HUDEP-2 (cell line): ENCODE results near the gene SESN3.
A peak's percentile ranks its signal among the peaks of the same experiment; 100 is the strongest.
"Not testable (repeated sequence)": the region's sequence is repeated elsewhere in the genome, so short reads cannot be mapped to it uniquely, and the experiment has no call there.

Experiments
- DNase-seq, 76 experiments: peaks; one replicate each; lab custom pipeline; 2025; ENCODE audit not compliant: unreplicated experiment in 76 of 76; lab: John Stamatoyannopoulos, UW

SESN3 gene

DNA sequence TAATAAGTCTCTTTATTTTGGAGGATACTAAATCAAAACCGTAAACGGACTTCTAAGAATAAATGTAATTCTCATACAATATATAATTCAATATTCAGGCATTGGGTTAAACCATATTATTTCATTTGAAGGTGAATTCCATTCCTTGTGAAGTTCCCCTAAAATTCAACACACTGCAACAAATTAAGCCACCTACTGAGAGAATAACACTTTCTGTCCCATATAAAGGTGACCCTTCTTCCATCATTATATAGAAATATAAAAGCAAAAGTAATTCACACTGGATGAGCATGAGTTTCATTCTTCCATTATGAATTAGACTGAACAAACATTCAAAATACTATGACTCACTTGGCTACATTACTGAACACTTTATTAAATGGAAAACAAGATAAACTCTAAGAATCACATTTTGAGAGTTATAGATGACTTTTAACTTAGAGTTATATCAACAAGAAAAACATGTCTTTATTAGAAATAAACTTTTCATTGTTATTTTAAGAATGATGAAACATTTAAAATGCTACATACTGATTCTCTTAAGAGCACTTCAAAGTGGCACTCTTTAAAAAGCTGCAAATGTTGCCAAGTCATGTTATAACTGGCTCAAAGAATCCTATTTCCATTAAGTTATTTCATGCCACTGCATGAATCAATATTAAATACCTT lies 2.8 kb downstream of the SESN3 start:
- peak in 2 of 76 experiments; percentile 9 to 17 for DNase-seq

DNA sequence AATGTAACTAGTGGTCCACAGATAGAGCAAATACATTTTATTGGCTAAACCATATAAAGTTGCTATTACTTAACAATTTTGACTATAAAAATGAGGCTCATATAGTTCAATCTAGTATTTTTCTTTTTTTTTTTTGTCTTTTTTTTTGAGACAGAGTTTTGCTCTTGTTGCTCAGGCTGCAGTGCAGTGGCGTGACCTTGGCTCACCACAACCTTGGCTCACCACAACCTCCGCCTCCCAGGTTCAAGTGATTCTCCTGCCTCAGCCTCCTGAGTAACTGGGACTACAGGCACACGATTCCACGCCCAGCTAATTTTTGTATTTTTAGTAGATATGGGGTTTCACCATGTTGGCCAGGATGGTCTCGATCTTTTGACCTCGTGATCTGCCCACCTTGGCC lies 3.9 kb downstream of the SESN3 start:
- DNase-seq = not testable (repeated sequence)

DNA sequence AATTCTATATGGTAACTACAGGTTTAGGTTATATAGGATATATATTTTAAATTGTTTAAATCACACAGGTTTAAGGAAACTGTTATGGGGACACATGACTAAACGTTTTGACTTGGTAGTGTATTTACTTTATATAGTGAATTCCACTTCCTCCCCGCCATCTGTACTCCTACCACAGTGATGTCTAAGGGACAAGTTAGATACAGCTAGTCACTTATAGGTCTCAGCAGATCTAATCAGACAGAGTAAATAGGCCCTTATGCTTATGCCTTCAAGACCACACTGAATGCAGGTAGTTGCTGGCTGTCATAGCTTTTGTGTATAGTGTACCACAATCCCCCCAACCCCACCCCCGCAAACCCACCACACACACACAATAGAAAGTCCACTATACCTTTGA lies 8.2 kb downstream of the SESN3 start:
- no peak for DNase-seq

- no peak for DNase-seq
Measured at GRCh38 chr11:95219599-95219998, 11.4 kb downstream of the SESN3 start.

GRCh38 chr11:95218149-95218548 lies 12.9 kb downstream of the SESN3 start:
- no peak for DNase-seq

- DNase-seq = no peak
Measured at GRCh38 chr11:95212609-95213008, 18.4 kb downstream of the SESN3 start.

DNA sequence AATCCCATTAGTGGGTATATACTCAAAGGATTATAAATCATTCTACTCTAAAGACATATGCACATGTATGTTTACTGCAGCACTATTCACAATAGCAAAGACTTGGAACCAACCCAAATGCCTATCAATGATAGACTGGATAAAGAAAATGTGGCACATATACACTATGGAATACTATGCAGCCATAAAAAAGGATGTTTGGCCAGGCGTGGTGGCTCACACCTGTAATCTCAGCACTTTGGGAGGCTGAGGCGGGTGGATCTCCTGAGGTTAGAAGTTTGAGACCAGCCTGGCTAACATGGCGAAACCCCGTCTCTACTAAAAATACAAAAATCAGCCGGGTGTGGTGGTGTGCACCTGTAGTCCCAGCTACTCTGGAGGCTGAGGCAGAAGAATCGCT lies 21.5 kb downstream of the SESN3 start:
- not testable (repeated sequence) for DNase-seq

DNA sequence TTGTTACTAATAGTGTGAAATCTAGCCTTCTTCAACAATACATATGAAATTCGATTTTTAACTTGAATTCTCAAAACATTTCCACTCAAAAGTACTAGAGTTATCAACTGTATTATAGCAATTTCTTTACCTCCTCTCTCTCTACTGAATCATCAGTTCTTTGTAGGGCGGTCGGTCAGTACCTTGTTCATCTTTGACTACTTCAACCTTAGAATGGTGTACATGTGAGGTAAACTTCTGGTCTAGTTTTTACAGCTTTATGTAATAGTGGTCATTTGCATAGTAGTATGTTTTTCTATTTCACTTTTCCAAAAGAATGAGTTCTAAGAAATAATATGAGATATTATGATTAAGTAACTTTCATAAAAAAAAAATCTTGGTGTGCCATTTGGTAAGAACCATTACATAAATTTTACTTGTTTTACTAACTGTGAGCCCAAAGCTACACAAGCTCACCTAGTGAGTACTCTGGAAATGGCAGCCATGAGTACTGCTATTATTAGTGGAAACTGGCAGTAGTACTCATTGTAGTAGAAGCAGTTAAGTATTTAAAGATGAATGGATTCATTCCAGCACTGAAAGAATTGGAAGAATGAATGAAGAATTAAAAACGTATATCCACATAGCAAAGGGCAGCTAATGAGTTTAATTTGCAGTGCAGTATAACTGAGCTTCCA lies 30.1 kb downstream of the SESN3 start:
- DNase-seq = no peak

DNA sequence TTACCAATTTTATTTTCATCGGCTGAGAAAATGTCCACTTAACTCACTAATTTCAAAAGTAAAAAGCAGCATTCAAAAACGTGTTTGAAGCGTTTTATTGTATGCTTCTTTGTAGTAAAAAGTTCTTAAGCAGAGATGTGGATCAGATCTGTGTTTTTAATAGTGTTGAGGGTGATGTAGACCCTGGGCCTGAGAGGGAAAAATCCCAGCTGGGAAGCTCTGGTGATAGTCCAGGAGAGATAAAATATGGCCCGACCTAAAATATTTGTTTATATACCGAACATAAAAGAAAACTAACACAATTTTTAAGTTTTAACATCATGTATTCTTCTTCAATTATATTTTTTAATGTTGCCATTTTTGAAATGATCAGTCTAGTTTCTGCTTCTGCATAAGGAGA lies 35.2 kb downstream of the SESN3 start:
- no peak for DNase-seq

DNA sequence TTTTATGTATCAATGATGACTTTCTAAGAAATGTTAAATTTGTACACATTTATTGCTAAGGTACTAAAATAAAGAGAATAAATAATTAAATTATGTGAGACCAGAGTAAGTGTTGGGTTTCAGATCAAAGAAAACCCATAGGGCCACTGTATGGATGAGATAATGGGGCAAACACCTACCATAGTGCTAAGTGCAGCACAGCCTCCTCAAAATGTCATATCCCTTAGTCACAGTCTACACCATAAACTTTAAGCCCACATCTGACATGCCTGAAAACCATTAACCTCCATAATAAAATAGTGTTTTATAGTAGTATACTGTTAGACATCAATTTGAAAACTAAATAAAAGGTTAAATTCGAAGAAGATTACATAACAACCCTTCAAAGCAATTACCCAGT lies 37.5 kb downstream of the SESN3 start:
- DNase-seq = no peak

GRCh38 chr11:95192717-95193116 lies 38.3 kb downstream of the SESN3 start:
- DNase-seq = no peak

- no peak for DNase-seq
Measured at GRCh38 chr11:95187723-95188122, 43.3 kb downstream of the SESN3 start.

DNA sequence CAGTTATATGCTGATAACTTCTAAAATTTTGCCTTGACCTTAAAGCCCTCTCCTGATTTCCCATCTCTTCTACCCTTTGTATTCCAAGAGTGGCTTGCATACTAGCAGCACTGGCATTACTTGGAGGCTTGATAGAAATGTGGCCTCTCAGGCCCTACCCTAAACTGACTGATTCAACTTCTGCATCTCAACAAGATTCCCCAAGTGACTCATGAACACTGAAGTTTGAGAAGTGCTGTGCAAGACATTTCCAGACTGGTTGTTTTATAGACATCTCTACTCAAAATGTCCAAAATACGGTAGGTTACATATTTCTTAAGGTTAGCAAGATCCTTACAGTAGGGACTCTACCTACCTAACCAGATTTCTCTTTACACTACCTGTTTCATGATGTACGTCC lies 48.6 kb downstream of the SESN3 start:
- DNase-seq = no peak

GRCh38 chr11:95175818-95176380 lies 55.1 kb downstream of the SESN3 start:
- no peak for DNase-seq

- DNase-seq = no peak
Measured at GRCh38 chr11:95170294-95170693, 60.7 kb downstream of the SESN3 start.

DNA sequence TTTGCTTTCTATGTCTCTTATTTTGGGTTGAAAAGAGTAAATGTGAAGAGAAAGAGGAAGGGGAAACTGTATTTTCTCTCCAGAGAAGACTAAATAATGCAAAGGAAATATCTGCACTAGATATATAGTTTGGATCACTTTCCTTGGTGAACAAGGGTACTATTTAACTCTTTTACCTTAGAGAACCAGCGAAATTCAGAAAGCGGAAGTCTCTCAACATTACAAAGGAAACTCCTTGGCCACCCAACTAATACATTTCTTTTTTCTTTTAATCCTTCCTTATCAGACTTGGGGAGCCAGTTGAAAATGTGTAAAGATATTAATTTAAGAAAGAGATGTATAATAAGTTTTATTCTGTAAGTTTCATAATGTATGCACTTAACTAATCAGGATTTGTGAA lies 64.2 kb downstream of the SESN3 start:
- DNase-seq = no peak

- no peak for DNase-seq
Measured at GRCh38 chr11:95165638-95166037, 65.4 kb downstream of the SESN3 start.

GRCh38 chr11:95163106-95163505 lies 67.9 kb downstream of the SESN3 start:
- DNase-seq = no peak

GRCh38 chr11:95161248-95161647 lies 69.8 kb downstream of the SESN3 start:
- DNase-seq = no peak

DNA sequence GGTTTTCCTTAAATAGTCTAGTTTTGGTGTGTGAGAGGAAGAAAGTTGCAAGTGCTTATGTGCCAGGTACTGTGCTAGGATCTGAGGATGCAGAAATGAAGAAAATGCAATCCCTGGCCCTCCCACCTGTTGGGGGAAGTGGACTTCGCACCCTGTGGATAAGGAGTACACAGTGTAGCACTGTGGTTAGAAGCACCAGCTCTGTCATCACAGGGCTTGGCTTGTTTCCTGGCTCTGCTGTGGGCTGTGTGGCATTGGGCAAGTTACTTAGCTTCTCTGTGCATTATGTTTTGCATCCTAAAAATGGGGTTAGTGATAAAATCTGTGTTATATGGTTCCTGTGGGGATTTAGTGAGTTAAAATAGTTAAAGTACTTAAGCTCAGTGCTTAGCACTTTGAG lies 73.2 kb downstream of the SESN3 start:
- no peak for DNase-seq

DNA sequence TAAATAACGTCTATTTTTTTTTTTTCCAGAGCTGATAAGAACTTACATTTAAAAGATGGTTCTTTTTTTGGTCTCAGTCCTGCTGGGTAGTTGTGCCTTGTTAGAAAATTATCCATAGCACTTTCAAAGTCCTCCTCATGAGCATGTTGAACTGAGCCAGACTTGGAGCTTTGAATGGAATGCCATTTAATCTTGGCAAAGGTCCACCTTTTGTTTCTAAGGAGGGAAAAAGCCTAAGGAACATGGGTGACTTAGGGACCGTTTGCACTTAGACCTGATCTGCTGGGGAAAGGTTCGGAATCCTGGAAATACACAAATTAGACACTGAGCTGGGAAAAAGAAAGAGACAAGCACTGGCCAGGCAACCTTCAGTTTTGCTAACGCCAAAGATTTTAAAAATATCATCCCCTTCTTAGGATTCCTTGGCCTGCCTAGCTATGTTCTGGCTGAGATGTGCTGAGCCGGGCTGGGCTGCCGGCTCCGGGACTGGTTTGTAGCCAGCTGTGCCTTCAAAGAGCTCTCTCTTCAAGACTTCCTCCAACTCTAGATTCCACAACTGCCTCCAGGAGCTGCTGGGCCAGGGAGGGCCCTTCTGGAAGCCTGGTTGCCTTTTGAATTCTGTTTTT lies 74.0 kb downstream of the SESN3 start:
- no peak for DNase-seq
